HTR-8/SVneo (cell line): ENCODE measurements around the gene MYO3B.

ENCODE experiments used
- DNase-seq: peaks from one replicate; pipeline ENCODE4 v3.0.0; 2011; ENCODE audit warnings: low spot score, mixed read lengths; ENCODE audit not compliant: insufficient read length
- FAIRE-seq: peaks from 2 replicates; lab custom pipeline; 2011; peaks lifted over from hg19 to GRCh38; lab: Jason Lieb, UNC

The MYO3B gene

DNA sequence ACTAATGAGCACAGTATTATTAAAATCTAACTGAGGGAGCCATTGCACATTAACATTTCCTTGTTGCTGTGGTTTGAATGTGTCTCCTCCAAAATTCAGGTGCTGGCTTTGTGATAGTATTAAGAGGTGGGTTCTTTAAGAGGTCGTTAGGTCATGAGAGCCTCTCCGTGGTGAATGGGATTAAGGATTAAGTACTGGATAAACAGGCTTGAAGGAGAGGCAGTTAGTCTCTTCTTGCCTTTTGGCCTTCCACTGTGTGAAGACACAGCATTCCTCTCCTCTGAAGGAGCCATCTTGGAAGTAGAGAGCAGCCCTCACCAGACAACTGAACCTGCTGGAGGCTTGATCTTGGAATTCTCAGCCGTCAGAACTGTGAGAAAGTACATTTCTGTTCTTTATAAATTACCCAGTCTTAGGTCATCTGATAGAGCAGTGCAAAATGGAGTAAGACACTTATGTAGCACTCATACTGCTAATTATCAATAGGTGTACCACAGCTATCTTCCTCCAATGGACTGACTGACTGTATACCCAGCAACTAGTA lies 182.7 kb downstream of the MYO3B start:
- DNase-seq, result no peak
- no peak for FAIRE-seq

DNA sequence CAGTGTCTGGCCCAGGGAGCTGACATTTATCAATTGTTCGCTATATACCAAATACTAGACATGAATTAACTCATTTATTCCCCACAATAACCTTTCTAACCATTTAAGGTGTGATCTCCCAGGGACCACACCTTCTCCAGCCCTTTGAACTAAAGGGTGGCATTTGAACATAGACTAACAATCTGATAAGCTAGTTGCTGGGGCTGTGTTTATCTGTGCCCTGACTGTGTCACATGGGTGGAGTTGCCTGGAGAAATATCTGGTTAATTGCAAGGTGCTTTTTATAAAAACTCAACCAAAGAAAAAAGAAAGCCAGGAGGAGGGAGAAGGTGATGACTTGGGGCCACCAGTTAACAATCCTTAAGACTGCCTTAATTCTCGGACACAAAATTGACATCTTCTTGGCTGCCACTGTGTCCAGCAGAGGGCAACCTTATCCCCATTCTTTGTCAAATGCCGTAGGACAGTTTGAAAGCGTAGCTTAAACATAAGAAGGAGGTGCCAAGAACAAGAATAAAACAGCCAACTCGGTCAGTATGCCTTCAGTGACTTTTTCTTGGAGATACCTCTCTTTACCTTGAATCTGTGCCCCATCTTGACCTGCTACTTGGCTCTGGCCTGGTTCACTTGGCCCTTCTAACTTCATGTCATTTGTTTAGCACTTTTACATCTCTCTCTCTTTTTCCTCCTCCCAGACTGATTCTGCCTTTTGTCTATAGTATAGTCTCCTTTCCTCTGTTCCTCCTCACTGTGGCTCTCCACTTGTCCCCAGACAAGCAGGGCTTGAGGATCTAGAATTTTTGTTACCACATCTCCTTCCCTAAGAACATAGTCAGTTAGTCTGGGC lies 183.4 kb downstream of the MYO3B start:
- peak; percentile 25 for DNase-seq
- FAIRE-seq, result no peak

DNA sequence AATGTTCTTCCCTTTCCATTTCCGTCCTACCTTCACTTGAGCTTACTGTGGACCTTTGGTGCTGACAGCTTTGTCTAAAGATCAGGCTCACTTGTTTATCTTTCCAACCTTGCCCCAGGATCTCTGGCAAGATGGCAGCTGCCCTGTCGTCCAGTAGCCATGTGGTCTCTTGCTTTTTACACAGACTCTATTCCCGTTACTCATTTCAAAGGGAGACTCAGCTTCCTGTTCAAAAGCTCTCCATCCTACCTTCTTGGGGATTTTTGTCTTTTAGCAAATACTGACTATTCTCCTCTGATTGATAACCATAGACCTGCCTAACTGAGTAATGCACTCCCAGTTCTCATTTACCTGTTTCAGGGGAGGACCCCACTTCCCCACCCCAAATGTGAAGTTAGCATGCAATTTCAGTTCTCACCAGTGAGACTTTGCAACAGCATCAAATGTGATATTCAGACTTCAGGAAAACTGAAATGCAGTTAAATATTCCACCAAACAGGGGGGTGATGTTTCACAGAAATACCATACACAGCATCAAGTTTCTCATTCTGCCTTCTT lies 184.4 kb downstream of the MYO3B start:
- DNase-seq (no peak), FAIRE-seq (no peak)

- DNase-seq (no peak), FAIRE-seq (no peak)
These were observed 185.1 kb downstream of the MYO3B start for GRCh38 chr2:170362871-170363631.

GRCh38 chr2:170365003-170365402 lies 187.1 kb downstream of the MYO3B start:
- DNase-seq, result no peak
- FAIRE-seq, result no peak

GRCh38 chr2:170365686-170366085 lies 187.7 kb downstream of the MYO3B start:
- DNase-seq, result no peak

DNA sequence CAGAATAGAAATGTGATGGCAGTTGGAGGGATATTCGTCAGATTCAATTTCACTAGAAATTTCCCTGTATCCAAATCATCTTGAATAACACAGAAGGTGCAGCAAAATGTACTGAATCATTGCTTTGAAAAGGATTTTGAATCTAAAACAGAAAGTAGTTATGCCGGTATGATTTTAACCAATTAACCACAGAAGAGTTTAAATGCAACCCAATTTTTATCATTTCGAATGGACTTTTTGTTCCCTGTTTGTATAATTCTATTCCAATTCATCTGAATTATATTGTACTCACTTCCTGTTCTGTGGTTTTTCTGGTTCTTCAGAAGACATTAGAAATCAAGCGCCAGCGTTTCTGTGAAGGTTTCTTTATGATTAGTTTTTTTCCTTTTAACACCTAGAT lies 190.4 kb downstream of the MYO3B start:
- FAIRE-seq (no peak), DNase-seq (no peak)

More at GRCh38 chr2:170365686-170366085, 187.7 kb downstream of the MYO3B start:
- FAIRE-seq, result peak; percentile 33

DNA sequence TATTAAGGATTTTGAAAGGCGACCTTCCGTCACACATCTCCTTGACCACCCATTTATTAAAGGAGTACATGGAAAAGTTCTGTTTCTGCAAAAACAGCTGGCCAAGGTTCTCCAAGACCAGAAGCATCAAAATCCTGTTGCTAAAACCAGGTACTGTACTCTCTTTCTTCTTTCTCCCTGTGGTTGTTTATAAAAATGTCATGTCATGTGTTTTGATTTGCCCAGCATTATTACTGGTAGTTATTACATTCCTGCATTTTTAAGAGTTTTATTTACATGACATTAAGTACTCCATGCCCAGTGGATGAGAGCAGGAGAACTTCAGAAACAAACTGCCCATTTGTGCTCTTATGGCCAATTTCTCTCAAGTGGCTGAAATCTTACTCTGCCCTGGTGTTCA lies 191.3 kb downstream of the MYO3B start:
- FAIRE-seq (no peak), DNase-seq (no peak)

DNA sequence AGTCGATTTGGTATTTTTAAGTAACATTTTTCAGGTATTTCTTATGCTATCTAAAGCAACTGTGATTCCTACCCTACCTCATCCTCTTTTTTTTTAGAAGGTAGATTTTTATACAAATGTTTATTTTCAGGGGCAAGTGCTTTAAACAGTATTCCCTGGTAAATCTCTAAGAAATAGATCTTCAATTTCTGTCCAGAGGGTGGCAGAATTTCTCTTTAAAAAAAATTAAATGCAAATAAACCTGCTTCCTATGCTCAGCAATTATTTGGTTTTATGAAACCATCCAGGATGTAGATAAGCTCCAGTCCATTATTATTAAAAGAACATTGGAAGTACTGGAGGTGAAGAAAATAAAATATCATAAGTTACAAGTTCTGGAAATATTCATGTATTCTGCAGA lies 191.9 kb downstream of the MYO3B start:
- FAIRE-seq, result no peak
- DNase-seq, result no peak

DNA sequence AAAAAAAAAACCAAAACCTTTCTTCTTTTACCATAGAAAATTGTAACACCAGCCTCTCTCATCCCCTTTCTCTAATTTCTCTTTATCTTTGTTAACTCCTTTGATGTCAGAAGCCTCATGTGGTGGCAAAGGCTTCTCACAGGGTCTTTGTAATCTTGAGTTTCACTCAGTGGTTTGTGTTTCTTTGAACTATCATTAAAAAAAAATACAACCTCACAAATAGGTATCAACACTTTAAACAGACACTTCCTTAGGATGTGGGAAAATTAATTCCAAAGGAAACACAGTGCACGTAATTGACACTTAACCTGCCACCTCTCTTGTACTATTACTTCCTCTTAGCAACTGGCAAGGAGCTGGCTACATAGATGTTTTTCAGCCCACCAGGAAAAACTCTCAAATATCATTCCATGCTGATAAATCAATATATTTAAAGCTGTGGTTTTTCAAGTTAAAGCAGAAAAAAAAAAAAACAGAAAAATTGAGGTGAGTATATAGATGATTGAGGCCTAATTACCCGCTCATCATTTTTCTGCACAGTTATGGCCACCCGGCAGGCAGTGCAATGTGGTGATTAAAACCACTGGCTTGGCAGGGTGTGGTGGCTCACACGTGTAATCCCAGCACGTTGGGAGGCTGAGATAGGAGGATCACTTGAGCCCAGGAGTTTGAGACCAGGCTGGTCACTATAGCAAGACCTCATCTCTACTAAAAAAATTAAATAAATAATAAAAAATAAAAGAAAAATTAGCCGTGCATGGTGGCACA lies 193.5 kb downstream of the MYO3B start:
- FAIRE-seq, result no peak
- DNase-seq, result no peak

DNA sequence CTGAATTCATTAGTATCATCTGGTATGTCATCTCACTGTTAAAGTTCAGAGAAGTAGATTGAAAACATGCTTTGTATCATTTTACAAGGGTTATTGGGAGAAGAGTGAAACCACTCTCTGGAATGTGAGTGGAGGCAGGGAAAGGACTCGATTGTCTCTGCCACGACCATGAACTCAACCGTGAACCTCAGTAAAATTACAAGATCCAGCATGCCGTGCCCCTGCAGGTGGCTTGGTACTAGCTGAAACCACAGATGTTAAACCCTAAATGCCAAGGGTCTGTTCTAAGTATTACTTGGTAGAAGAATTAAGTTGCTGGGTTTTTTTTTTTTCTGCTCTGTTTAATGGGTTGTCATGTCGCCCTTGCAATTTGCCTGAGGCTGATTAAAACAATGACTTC lies 197.2 kb downstream of the MYO3B start:
- FAIRE-seq (no peak), DNase-seq (no peak)

DNA sequence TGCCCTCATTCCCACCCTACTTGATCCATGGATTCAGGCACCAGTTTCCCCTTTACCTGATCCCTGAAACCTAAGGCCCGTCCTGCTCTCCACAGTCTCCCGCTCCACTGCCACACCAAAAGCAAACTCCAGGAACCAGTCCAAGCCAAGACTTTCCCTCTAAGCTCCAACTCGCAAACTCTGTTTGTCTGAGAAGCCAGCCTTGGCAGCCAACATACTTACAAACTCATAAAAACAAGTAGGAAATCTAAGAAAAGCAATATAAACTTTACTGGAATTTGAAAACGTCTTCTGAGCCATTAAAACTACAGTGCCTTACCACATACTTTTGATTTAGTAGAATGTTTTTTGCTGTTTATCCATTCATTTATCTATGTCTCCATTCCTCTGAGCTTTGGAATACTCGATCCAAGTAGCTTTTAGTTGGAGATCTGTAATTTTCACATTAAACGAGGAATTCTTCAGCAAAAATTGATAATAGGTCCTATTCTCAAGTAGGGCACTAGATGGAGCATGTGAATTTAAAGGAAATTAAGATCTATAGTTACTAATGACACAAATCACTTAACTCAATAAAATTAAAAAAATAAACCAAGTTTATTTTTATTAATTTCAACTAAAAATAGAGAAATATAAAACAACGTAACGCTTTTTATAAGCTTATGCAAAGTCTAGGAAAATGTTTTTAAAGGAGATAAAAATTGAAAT lies 199.7 kb downstream of the MYO3B start:
- no peak for DNase-seq
- no peak for FAIRE-seq

DNA sequence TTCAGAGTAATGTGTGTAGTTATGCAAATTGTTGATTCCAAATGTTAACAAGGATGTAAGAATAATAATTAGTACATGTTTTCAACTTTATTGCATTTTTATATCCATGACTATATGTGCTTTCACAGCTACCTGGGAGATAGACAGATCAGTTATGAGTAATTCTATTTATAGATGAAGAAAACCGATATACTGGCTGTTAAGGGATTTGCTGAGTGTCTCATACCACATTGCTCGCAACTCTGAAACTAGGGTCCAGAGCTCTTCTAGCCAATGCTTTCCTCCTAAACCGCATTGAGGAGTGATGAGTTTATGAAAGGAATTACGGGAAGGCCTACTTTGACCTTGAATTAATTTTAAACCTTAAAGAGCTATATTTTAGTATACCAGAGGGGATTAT lies 202.3 kb downstream of the MYO3B start:
- no peak for FAIRE-seq

GRCh38 chr2:170381678-170382077 lies 203.7 kb downstream of the MYO3B start:
- no peak for FAIRE-seq
- no peak for DNase-seq

More for the DNA sequence above, 202.3 kb downstream of the MYO3B start:
- DNase-seq, result no peak

DNA sequence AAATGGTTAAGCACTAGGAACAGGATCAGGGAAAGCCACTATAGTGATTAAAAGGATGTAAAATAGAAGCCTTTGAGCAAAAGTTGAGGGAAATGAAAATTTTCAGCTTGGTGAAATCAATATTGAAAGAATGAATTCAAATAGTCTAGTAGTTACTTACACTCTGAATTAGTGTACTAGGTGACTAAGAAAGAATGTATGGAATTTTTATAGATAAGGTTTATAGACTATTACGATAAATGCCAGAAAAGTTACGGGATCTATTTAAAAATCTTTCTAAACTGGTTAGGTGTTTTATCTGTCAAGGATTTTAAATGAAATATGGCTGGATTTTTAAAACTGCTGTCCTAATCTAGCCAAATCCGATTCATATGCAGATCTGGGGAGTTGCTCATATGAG lies 208.6 kb downstream of the MYO3B start:
- FAIRE-seq, result no peak

DNA sequence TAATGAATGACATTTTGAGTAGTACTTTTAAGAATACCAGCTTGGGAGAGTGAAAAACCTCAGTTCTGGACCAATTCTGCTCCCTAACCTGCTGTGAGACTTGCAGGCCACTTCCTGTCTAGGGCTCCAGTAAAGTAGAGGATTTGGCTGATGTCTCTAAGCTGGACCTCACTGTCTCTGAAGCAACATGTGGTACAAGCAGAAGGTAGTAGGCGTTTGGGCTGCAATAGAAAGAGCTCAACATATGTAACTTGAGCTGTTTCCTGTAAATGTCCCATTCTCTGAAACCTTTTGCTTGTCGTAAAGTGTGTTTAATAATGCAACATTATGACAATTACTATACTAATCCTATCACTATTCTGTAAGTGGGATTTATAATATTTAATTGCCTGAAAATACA lies 213.1 kb downstream of the MYO3B start:
- no peak for DNase-seq
- no peak for FAIRE-seq

More for the DNA sequence above, 208.6 kb downstream of the MYO3B start:
- no peak for DNase-seq

DNA sequence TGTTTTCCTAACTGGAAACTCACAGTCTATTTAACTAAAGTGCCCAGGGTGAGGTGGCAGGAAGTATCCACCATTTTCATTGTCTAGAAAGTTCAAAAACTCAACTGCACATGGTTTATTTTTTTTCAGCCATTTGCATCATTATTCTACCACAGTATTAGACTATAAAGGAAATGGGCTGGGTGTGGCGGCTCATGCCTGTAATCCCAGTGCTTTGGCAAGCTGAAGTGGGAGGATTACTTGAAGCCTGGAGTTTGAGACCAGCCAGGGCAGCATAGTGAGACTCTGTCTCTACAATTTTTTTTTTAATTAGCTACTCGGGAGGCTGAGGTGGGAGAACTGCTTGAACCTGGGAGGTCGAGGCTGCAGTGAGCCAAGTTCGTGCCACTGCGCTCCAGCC lies 213.8 kb downstream of the MYO3B start:
- DNase-seq (no peak), FAIRE-seq (no peak)

- no peak for DNase-seq
- FAIRE-seq, result no peak
These were observed 216.0 kb downstream of the MYO3B start for GRCh38 chr2:170393861-170394498.
